Activated CD4-positive, alpha-beta memory T cell treated with anti-CD3 and anti-CD28 coated beads for 36 hours (primary cell): ENCODE measurements around the gene ARHGEF4. TPM values are rescaled to one million over a fixed set of nuclear protein-coding genes. Genes with fewer than 3 reads are reported as not detected.

Experiments used
- CTCF ChIA-PET: fragments of 350-600 bp; sonication (Branson Sonifier 250); formaldehyde crosslinking; loops from one replicate; lab custom pipeline; 2021; ENCODE audit warnings: antibody characterized with exemption, inconsistent platforms; lab: Charles Lee
- POLR2A ChIA-PET: fragments of 350-600 bp; sonication (Branson Sonifier 250); formaldehyde crosslinking; loops from one replicate; lab custom pipeline; 2021; ENCODE audit warnings: antibody characterized with exemption; lab: Charles Lee
- DNase-seq: peaks from one replicate; pipeline ENCODE4 v3.0.0-alpha.2; 2020
- H3K27ac Mint-ChIP-seq: one replicate; pipeline ENCODE4 v1.8.0; 2021; ENCODE audit warnings: mixed read lengths
- H3K27me3 Mint-ChIP-seq: one replicate; pipeline ENCODE4 v1.8.0; 2021; ENCODE audit warnings: mixed read lengths
- H3K36me3 Mint-ChIP-seq: one replicate; pipeline ENCODE4 v1.8.0; 2021; ENCODE audit warnings: mixed read lengths
- H3K4me1 Mint-ChIP-seq: one replicate; pipeline ENCODE4 v1.8.0; 2021; ENCODE audit warnings: low read depth, mixed read lengths
- H3K4me3 Mint-ChIP-seq: one replicate; pipeline ENCODE4 v1.8.0; 2021; ENCODE audit warnings: mild to moderate bottlenecking, mixed read lengths
- H3K9me3 Mint-ChIP-seq: one replicate; pipeline ENCODE4 v1.8.0; 2021; ENCODE audit warnings: mixed read lengths
- intact Hi-C: fragments of 100-400 bp; cut with micrococcal nuclease; formaldehyde crosslinking; loops from one replicate; pipeline ENCODE4 v1.15.1; 2023
- total RNA-seq, 2 experiments: library from RNA; stranded (reverse); gene quantifications; one replicate each; pipeline ENCODE4 v1.2.3, GENCODE V29; 2021

Gene ARHGEF4, protein sequence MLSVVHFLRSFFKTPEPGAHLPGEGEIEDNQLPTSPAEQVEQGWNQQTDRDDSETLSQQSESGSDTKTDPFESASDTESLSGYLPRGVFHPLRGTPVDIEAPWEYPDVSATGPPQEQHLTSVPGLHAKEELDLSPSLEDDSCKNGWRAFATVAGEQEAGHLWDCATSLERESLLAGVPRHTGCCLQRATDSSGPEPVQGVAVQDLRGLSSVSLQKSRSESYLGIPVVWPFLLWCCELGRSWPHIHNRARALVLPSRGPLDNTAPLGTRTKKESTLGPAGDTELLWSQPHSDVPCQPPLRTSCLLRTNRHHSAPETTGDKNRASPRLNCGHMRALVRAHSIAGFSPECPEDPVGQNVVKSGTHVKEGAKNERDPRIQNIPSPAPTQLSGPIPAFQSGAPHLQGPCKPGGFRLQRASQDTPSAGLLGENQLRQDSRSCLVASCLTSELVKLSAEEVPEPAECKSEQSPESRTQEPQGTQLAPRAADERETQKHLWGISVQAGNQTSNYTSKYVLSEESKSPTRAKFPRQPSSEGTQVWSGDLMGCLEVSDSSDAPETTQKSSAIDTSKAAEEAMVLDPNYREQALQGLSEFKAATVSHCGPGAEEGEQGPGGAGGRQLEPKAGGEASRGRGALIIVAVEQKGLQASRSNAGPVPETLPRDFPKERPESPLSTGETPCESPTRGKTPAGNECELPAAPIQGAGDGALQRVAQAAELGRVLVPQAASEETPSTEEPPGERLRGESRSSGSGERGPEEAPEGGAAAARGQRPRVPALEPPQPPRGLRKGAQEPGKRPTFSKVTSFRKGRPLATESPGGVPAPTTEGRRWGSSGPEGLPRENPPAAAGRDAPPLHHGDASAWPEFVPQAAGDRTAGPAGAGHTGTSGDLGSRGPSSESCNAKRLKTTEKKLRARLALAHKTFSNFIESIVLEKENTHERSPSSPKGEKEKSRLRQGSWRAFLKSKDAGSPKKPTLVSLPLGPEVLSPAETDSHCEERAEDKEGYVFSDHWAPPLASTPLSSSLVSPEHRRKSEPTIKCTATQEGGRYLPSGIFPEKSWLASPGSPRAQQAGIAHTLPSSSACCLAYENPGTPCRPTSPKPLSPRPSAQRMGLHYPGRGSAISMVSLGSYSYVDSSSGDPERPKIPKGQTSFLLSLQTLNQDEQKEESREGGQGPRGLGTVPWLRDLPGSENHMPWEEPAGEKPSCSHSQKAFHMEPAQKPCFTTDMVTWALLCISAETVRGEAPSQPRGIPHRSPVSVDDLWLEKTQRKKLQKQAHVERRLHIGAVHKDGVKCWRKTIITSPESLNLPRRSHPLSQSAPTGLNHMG (N-terminal part only)
- total RNA-seq, result under 1 TPM; 0.52 to 0.58 TPM

GRCh38 chr2:130836501-130837174 is at the start of gene ARHGEF4:
Gene ARHGEF4, plus strand, starts transcription at chr2:130836914. Its CDS starts 40 bp downstream, at chr2:130836954.
- ChIA-PET POLR2A (interaction anchor here (1.7 kb wide), 1 partner anchor 12 kb away, joined by 6 read pairs; no protein-coding TSS in a partner anchor), CTCF (interaction anchor here (3.3 kb wide), 1 partner anchor 39 kb away, joined by 17 read pairs; no protein-coding TSS in a partner anchor)
- Mint-ChIP-seq H3K4me1 (no peaks in the 10 kb centered on the region), H3K4me3 (peak within 1 kb of the TSS; percentile 41), H3K9me3 (no peaks in the 10 kb centered on the region), H3K36me3 (no peaks in the 10 kb centered on the region), H3K27ac (no peak within 1 kb of the TSS), H3K27me3 (peaks cover 40% of the 10 kb centered on the region)
- intact Hi-C loops, result loop anchor here (1.0 to 2.0 kb wide), 2 partner anchors 36 to 38 kb away; no protein-coding TSS in a partner anchor
- DNase-seq, result peak; percentile 42

DNA sequence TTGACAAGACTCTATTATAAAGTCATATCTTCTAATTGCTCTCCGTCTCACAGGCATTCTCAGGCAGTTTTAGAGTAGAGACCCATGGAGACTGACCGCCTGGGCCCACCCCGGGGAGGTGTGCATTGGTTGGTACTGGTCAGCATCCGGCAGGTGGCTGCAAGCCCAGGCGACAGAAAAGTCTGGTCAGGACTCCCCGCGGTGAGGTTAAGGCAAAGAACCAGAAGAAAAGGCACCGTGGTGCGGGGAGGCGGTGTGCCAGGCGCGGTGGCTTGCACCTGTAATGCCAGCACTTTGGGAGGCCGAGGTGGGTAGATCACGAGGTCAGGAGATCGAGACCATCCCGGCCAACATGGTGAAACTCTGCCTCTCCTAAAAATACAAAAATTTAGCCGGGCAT is 48.9 kb upstream of the ARHGEF4 start:
- Mint-ChIP-seq H3K27ac (no peak overlapping the region), H3K27me3 (peaks cover 5% of the 10 kb centered on the region), H3K9me3 (peaks cover 1% of the 10 kb centered on the region), H3K4me3 (no peak overlapping the region), H3K36me3 (no peaks in the 10 kb centered on the region), H3K4me1 (no peaks in the 10 kb centered on the region)
- intact Hi-C loops, result no loop called here
- POLR2A ChIA-PET, result no interaction called here
- CTCF ChIA-PET, result no interaction called here
- no peak for DNase-seq

DNA sequence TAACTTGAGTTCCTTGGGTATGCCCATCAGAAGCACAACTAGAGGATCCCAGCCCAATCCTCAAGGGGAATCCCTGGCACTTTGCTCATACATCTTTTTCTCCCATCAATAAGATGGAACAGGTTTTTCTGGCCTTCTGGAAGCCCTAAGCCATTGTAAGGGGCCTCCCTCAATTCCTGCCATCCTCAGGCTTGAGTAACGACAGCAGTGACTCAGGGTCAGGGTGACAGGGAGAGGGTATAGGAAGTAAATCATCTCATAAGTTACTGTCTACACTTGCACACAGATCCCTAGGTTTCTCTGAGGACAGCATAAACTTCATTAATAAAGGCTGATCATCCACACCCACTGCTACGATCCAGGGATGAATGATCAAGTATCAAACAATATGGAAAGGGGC is 46.4 kb upstream of the ARHGEF4 start:
- Mint-ChIP-seq H3K4me3 (no peak overlapping the region), H3K36me3 (no peaks in the 10 kb centered on the region), H3K9me3 (no peaks in the 10 kb centered on the region), H3K4me1 (no peaks in the 10 kb centered on the region), H3K27ac (no peak overlapping the region), H3K27me3 (peaks cover 5% of the 10 kb centered on the region)
- ChIA-PET CTCF (interaction anchor here (0.7 kb wide), 1 partner anchor 84 kb away, joined by 4 read pairs; no protein-coding TSS in a partner anchor), POLR2A (no interaction called here)
- DNase-seq, result no peak
- intact Hi-C loops, result no loop called here

DNA sequence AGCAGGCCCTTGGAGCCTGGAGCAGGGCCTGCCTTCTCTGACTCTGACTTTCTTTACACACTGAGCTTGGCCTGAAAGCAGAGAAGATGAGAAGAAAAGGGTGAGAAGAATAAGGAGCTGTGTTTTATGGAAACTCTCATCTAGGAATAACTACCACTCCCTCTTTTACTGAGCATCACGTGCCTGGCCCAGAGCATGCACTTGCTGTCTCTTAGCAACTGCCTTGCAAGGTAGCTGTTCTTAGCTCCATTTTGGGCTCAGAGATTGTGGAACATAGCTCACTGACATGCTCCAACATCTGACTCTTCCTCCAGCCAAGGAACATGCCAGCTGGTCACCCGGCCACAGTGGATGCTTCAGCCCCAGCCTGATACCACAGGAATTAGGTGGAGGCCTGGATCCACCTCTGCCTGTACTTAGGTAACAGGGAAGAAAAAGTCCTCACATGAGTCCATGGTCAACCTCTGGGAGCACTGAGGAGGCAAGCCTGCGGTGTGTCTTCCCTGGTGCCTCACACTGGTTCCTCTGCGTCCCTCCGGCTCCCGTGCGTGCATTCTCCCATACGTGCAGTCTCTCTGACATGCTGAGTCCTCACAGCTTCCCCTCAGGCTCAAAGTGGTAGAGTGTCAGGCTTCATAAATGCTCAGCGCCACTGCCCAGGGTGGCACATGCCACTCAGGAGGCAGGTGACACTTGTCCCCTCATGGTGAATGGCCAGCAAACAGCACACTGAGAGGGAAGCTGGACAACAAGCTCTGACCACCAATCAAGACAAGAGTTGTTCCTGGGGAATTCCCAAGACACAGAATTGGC is 45.7 kb upstream of the ARHGEF4 start:
- H3K9me3 Mint-ChIP-seq, result no peaks in the 10 kb centered on the region
- no peaks in the 10 kb centered on the region for H3K4me1 Mint-ChIP-seq
- no peaks in the 10 kb centered on the region for H3K36me3 Mint-ChIP-seq
- H3K4me3 Mint-ChIP-seq, result no peak overlapping the region
- H3K27me3 Mint-ChIP-seq, result peaks cover 3% of the 10 kb centered on the region
- intact Hi-C loops, result no loop called here
- H3K27ac Mint-ChIP-seq, result no peak overlapping the region
- ChIA-PET CTCF (interaction anchor here (0.7 kb wide), 1 partner anchor 84 kb away, joined by 4 read pairs; no protein-coding TSS in a partner anchor), POLR2A (no interaction called here)
- no peak for DNase-seq

DNA sequence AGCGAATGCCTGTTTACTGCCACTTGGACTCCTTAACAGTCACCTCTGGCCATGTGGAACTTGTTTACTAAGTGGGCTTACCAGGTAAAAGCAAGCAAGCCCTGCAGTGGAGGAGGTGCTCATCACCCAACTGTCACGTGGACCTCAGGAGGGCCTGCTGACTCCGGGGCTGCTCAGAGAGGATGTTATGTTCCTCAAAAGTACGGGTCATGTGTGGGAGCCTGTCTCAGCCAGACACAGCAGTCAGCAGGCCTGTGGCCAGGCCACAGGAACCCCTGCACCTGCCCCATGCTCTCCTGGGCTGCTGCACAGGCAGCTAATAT is 45.1 kb upstream of the ARHGEF4 start:
- no peak overlapping the region for H3K27ac Mint-ChIP-seq
- no peak overlapping the region for H3K4me3 Mint-ChIP-seq
- H3K36me3 Mint-ChIP-seq, result no peaks in the 10 kb centered on the region
- intact Hi-C loops, result no loop called here
- no peak for DNase-seq
- H3K9me3 Mint-ChIP-seq, result no peaks in the 10 kb centered on the region
- no peaks in the 10 kb centered on the region for H3K4me1 Mint-ChIP-seq
- ChIA-PET CTCF (no interaction called here), POLR2A (no interaction called here)
- peaks cover 3% of the 10 kb centered on the region for H3K27me3 Mint-ChIP-seq

- DNase-seq, result no peak
- H3K27ac Mint-ChIP-seq, result no peak overlapping the region
- intact Hi-C loops, result loop anchor here (5.0 kb wide), 1 partner anchor 68 kb away; the partner anchor contains the start of gene GPR148
- ChIA-PET POLR2A (no interaction called here), CTCF (interaction anchor here (0.6 to 7.3 kb wide), 5 partner anchors 21 to 125 kb away, joined by 3 to 246 read pairs (median 32); no protein-coding TSS in a partner anchor)
- no peaks in the 10 kb centered on the region for H3K36me3 Mint-ChIP-seq
- H3K27me3 Mint-ChIP-seq, result no peaks in the 10 kb centered on the region
- H3K9me3 Mint-ChIP-seq, result no peaks in the 10 kb centered on the region
- peaks cover 3% of the 10 kb centered on the region for H3K4me1 Mint-ChIP-seq
- no peak overlapping the region for H3K4me3 Mint-ChIP-seq
These were observed 41.3 kb upstream of the ARHGEF4 start for GRCh38 chr2:130795431-130795830.

DNA sequence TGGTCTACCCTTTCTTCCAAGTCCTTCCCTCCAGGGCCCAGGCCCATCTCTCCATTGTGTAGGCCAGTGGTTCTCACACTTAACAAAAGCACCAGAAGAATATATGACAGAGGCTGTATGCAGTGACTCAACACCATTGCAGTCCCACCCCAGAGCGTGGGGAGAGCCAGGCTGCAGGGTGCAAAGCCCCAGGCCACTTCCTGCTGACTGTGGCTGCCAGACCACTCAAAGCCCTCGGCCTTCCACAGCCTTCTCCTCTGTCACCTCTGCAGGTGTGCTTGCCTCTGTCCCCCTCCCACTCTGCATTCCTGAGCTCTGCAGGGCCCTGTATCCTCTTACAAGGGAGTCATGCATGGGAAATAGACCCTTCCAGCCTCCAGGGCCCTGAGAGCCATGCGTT is 40.4 kb upstream of the ARHGEF4 start:
- POLR2A ChIA-PET, result no interaction called here
- Mint-ChIP-seq H3K36me3 (no peaks in the 10 kb centered on the region), H3K4me3 (no peak overlapping the region), H3K27ac (no peak overlapping the region), H3K27me3 (no peaks in the 10 kb centered on the region), H3K4me1 (peaks cover 3% of the 10 kb centered on the region), H3K9me3 (no peaks in the 10 kb centered on the region)
- intact Hi-C loops, result loop anchor here (5.0 kb wide), 1 partner anchor 69 kb away; the partner anchor contains the start of gene GPR148
- DNase-seq, result no peak
- CTCF ChIA-PET, result interaction anchor here (1.7 to 7.3 kb wide), 5 partner anchors 36 to 124 kb away, joined by 4 to 246 read pairs (median 32); no protein-coding TSS in a partner anchor

- intact Hi-C loops, result loop anchor here (1.0 to 5.0 kb wide), 6 partner anchors 27 to 167 kb away; partner anchors contain the start of genes ARHGEF4 and GPR148
- CTCF ChIA-PET, result interaction anchor here (0.6 to 7.3 kb wide), 52 partner anchors 9 to 616 kb away, joined by 3 to 246 read pairs (median 4); partner anchors contain the start of genes ARHGEF4, FAM168B, GPR148 and MZT2B
These were observed 39.0 kb upstream of the ARHGEF4 start for GRCh38 chr2:130797493-130798435.

GRCh38 chr2:130798472-130799218 is 38.1 kb upstream of the ARHGEF4 start:
- H3K4me1 Mint-ChIP-seq, result peaks cover 3% of the 10 kb centered on the region
- H3K9me3 Mint-ChIP-seq, result no peaks in the 10 kb centered on the region
- H3K4me3 Mint-ChIP-seq, result peak overlapping the region; percentile 3
- intact Hi-C loops, result loop anchor here (1.0 to 5.0 kb wide), 4 partner anchors 26 to 166 kb away; partner anchors contain the start of genes ARHGEF4 and GPR148
- no peaks in the 10 kb centered on the region for H3K36me3 Mint-ChIP-seq
- CTCF ChIA-PET, result interaction anchor here (0.7 to 7.3 kb wide), 14 partner anchors 20 to 242 kb away, joined by 3 to 246 read pairs (median 7); partner anchors contain the start of genes ARHGEF4 and GPR148
- no peaks in the 10 kb centered on the region for H3K27me3 Mint-ChIP-seq
- POLR2A ChIA-PET, result interaction anchor here (2.2 kb wide), 1 partner anchor 25 kb away, joined by 7 read pairs; no protein-coding TSS in a partner anchor
- no peak for DNase-seq
- H3K27ac Mint-ChIP-seq, result no peak overlapping the region

More at GRCh38 chr2:130797493-130798435, 39.0 kb upstream of the ARHGEF4 start:
- peaks cover 3% of the 10 kb centered on the region for H3K4me1 Mint-ChIP-seq
- H3K9me3 Mint-ChIP-seq, result no peaks in the 10 kb centered on the region
- no peaks in the 10 kb centered on the region for H3K27me3 Mint-ChIP-seq
- no peak overlapping the region for H3K27ac Mint-ChIP-seq
- peak overlapping the region; percentile 65 for H3K4me3 Mint-ChIP-seq
- no peaks in the 10 kb centered on the region for H3K36me3 Mint-ChIP-seq
- DNase-seq, result peak; percentile 93
- POLR2A ChIA-PET, result interaction anchor here (1.1 to 2.2 kb wide), 3 partner anchors 26 to 76 kb away, joined by 3 to 7 read pairs (median 5); no protein-coding TSS in a partner anchor
